GM18861 (cell line): ENCODE results near the gene PRDM12.
"Not testable (repeated sequence)": the region's sequence is repeated elsewhere in the genome, so short reads cannot be mapped to it uniquely, and the experiment has no call there.

Source experiments
- ATAC-seq: cut with Tn5 transposase; IDR thresholded peaks from one replicate; pipeline ENCODE4 v1.9.1; 2021; ENCODE audit not compliant: unreplicated experiment

Gene PRDM12

GRCh38 chr9:130663258-130663976 is 977 bp upstream of the PRDM12 start:
- no peak for ATAC-seq

DNA sequence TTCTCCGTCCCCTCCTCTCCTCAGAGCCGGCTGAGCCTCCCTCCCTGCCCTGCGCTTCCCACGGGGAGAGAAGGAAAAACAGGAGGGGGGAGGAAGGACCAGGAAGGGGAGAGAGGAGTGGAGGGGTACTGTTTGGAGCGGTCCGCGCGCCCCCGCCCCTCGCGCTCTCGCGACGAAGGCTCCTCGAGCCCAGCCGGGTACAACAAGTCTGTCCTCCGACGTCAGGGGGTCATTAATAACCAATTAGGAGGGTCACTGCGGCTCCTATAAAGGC is 480 bp upstream of the PRDM12 start:
- no peak for ATAC-seq

- no peak for ATAC-seq
Measured at GRCh38 chr9:130665029-130665430, 636 bp downstream of the PRDM12 start.

DNA sequence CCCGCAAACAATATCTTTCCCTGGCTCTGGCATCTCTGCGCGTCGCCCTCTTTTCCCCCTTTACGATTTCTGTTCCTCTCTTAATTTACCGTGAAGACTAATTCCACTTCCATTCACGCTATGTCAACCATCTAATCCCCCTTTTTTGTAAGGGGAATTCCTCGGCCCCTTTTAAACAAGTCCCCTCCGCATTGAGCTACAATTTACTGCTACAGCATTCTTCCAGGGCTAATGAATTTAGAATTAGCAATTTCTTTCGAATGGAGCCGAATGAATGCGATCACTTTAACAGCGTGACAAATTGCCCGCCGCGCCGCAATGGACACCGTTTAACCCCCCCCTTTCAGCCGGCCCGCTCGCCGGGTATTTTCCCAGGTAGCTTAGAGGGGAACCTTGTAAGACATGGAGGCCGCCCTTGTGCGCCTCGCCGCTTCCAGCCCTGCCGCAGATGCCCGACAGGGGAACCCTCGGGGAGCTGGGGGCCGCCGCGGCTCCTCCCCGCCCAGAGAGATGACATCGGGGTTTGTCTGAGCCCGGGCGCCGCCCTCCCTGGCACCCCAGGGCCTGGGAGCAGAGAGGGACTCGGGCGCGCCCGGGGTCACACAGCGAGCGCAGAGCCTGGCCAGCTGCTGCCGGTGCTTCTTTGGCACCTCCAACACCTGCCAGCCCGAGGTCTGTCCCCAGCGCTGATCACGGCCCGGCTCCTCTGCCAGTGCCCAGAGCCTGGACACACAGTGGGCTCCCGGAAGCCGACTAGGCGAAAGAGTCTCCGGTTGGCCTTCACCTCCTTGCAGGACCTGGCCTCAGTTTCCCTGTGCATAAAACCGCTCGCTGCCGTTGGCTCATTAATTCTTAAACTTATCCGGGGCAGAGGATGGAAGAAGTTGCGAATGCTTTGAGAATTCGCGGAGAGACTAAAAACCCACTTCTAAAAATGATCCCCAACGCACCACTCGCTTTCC is 1.3 kb downstream of the PRDM12 start:
- no peak for ATAC-seq

DNA sequence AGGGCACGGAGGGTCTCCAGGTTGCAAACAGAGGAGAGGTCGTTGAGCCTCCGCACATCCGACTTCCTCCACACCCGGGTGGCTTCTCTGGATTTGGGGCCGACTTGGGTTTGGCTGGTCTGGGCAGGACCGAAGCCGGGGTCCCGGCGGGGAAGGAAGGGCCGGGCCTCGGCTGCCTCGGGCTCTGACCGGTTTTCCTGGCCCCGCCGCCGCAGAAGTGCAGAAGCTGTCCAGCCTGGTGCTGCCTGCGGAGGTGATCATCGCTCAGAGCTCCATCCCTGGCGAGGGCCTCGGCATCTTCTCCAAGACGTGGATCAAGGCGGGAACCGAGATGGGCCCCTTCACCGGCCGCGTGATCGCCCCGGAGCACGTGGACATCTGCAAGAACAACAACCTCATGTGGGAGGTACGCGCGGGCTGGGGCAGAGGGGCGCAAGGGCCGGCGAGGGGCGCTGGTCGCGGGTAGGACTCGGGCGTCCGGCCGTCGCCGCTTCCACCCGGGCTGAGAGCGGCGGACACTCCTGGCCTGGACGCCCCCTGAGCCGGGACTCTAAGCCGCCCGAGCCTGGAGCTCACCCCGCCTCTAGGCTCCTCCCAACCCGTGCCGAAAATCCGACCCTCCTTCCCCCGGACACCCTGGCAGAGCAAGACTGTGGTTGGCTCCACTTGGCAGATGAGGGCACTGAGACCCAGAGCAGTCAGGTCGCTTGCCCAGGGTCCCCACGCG is 2.2 kb downstream of the PRDM12 start:
- no peak for ATAC-seq

DNA sequence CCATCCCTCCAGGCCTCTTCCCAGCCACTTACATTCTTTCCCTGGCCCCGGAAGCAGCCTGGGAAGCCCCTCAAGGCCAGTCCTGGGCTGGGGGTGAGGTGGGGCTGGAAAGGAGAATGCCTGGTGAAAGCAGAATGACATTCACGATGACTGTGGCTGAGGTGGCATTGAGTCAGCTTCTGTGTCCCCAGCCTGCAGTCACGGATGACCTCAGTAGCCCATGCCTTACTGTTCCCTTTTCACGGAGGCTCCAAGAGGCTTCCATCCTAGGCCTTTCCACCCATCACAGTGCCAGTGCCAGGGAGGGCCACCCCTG is 2.7 kb downstream of the PRDM12 start:
- ATAC-seq, result no peak

DNA sequence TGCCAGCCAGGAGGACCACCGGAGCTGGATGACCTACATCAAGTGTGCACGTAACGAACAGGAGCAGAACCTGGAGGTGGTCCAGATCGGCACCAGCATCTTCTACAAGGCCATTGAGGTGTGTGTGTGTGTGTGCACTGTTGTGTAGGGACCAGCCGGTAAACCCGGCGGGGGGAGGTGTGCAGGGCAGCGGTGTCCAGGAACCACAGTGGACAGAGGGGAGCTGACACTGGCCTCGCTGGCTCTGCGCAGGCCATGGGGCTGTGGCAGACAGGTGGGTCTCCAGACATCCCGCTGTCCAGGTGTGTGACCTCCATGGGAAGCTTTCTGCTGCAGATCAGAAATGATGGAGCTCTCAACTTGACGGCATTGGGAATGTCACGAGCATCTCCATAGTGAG is 3.8 kb downstream of the PRDM12 start:
- no peak for ATAC-seq

DNA sequence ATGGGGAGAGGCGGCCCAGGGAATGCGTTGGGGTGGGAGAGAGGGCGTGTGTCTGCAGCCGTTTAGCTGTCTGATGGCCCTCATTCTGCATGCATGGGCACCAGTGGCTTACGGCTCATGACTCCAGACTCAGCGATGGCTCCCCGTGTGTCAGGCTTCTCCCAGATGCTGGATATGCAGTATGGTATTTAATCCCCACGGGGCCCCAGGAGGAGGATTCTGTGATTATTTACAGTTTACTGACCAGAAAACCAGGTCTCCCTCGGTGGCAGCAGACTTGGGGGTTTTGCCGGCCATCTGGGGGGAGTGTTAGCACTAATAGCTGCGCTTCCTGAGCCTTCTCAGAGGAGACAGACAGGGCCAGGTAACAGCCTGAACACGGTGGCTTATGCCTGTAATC is 4.3 kb downstream of the PRDM12 start:
- no peak for ATAC-seq

DNA sequence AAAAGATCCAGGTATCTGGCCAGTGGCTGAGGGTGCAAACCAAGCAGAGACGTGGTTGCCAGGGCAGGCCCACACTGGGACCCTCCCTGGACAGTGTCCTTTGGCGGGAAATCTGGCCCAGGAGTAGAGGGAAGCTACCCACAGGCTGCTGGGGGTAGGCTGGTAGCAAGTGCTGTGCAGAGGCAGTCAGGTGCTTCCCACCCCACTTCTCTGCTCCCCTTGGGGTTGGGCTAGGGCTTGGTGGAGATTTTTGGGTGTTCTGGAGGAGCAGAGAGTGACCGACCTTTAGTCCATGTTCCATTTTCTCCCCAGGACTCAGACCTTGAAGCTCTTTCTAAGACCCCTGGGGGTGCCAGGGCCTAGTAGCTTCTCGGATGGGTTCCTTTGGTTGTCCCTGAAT is 5.6 kb downstream of the PRDM12 start:
- ATAC-seq, result no peak

GRCh38 chr9:130670644-130671043 is 6.2 kb downstream of the PRDM12 start:
- ATAC-seq, result no peak

DNA sequence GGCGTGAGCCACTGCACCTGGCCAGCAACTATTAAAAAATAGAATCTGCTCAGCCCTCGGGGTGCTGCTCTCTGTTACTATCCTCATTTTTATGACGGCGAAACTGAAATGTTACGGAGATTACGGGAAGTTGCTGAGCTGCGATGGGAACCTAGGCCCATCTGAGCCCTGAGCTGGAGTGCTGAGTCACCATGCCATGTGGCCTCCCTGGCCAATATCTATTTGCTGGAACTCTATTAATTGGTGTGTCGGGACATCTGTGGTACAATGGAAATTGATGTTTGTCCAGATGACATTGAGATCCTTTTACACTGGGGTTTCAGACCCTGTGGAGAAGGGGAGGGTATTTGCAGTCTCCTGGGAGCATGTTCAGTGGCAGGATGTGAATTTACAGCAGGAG is 8.1 kb downstream of the PRDM12 start:
- ATAC-seq, result no peak

- ATAC-seq, result no peak
Measured at GRCh38 chr9:130672933-130673615, 8.7 kb downstream of the PRDM12 start.

DNA sequence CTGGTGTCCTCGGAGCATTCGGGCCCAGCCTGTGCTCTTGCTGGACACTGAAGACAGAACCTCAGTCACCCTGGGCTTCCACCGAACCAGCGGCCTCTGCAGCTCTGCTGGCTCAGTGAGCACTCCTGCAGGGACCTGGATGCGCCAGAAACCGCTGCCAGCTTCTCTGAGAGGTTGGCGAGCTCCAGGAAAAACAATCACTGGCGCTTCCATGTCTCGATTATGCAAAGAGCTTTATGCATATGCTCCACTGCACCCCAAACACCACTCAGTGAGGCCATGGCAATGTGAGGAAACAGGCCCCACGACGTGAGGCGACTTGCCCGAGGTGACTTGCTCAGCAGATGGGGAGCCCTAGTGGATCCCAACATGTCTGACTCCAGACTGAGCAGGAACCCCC is 11.0 kb downstream of the PRDM12 start:
- ATAC-seq, result no peak

GRCh38 chr9:130677252-130677651 is 12.9 kb downstream of the PRDM12 start:
- no peak for ATAC-seq

DNA sequence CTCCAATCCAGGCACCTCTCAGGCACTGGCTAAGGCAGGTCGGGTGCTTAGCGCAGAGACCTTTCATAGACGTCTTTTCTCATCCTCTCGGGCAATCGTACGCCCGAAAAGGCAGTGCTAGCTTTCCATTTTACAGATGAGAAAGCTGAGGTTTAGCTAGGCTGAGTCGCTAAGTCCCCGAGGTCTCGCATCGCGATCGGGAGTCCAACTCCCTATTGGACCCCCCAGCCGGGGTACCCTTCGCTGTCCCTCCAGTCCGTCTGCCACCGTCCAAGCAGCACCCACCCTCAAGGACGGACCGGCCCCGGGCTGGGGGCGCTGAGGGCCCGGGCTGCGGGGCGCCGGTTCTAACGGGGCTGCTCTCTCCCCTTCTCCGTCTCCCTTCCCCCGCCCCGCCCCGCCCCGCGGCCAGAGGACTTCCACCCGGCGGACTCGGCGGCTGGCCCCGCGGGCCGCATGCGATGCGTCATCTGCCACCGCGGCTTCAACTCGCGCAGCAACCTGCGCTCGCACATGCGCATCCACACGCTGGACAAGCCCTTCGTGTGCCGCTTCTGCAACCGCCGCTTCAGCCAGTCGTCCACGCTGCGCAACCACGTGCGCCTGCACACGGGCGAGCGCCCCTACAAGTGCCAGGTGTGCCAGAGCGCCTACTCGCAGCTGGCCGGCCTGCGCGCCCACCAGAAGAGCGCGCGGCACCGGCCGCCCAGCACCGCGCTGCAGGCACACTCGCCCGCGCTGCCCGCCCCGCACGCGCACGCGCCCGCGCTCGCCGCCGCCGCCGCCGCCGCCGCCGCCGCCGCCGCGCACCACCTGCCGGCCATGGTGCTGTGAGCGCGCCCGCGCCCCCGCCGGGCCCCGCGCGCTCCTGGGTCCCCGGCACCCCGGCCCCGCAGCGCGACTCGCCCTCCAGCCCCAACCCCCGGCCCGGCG is 16.7 kb downstream of the PRDM12 start:
- ATAC-seq, result peak; percentile 47

GRCh38 chr9:130681769-130682420 is 17.5 kb downstream of the PRDM12 start:
- peak; percentile 12 for ATAC-seq

GRCh38 chr9:130682421-130683121 is 18.2 kb downstream of the PRDM12 start:
- ATAC-seq, result no peak

DNA sequence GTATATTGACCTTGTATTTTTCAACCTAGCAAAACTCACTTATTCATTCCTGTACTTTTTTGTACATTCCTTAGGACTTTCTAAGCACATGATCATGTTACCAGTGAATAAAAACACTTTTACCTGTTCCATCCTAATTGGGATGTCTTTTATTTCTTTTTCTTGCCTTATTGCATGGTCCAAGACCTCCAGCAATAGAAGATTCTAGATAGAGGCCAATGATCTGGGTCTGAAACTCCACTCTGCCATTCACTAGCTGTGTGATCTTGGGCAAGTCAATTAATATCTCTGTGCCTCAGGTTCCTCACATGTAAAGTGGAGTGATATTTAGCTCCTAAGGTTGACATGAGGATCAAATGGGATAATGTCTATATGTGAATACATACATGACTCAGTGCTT is 20.7 kb downstream of the PRDM12 start:
- ATAC-seq, result no peak

GRCh38 chr9:130685945-130686344 is 21.6 kb downstream of the PRDM12 start:
- ATAC-seq, result not testable (repeated sequence)
